ENCODE measurements around the gene ZIC4.

ZIC4 gene

GRCh38 chr3:147368151-147368550 lies 38.2 kb downstream of the ZIC4 start:
- DNase-seq = no peak
- H3K4me3 ChIP-seq (ENCODE audit: low read depth, low read length) = no peak overlapping the region
- TF ChIP-seq, protein P1, sequence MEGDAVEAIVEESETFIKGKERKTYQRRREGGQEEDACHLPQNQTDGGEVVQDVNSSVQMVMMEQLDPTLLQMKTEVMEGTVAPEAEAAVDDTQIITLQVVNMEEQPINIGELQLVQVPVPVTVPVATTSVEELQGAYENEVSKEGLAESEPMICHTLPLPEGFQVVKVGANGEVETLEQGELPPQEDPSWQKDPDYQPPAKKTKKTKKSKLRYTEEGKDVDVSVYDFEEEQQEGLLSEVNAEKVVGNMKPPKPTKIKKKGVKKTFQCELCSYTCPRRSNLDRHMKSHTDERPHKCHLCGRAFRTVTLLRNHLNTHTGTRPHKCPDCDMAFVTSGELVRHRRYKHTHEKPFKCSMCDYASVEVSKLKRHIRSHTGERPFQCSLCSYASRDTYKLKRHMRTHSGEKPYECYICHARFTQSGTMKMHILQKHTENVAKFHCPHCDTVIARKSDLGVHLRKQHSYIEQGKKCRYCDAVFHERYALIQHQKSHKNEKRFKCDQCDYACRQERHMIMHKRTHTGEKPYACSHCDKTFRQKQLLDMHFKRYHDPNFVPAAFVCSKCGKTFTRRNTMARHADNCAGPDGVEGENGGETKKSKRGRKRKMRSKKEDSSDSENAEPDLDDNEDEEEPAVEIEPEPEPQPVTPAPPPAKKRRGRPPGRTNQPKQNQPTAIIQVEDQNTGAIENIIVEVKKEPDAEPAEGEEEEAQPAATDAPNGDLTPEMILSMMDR (IDR thresholded peaks at IDR 0.05; ENCODE audit: low read depth, low read length) = no peak
- H3K27me3 ChIP-seq = peaks cover 78% of the 10 kb centered on the region
- H3K4me1 ChIP-seq = no peaks in the 10 kb centered on the region
- H3K36me3 ChIP-seq = no peaks in the 10 kb centered on the region
- no peaks in the 10 kb centered on the region for H3K9me3 ChIP-seq

- H3K4me3 ChIP-seq (ENCODE audit: low read depth, low read length) = no peak overlapping the region
- TF ChIP-seq, protein P1 (IDR thresholded peaks at IDR 0.05; ENCODE audit: low read depth, low read length) = no peak
- no peaks in the 10 kb centered on the region for H3K9me3 ChIP-seq
- peaks cover 80% of the 10 kb centered on the region for H3K27me3 ChIP-seq
- no peaks in the 10 kb centered on the region for H3K4me1 ChIP-seq
- no peaks in the 10 kb centered on the region for H3K36me3 ChIP-seq
- DNase-seq = no peak
Observed at GRCh38 chr3:147367676-147368075, 38.7 kb downstream of the ZIC4 start.

DNA sequence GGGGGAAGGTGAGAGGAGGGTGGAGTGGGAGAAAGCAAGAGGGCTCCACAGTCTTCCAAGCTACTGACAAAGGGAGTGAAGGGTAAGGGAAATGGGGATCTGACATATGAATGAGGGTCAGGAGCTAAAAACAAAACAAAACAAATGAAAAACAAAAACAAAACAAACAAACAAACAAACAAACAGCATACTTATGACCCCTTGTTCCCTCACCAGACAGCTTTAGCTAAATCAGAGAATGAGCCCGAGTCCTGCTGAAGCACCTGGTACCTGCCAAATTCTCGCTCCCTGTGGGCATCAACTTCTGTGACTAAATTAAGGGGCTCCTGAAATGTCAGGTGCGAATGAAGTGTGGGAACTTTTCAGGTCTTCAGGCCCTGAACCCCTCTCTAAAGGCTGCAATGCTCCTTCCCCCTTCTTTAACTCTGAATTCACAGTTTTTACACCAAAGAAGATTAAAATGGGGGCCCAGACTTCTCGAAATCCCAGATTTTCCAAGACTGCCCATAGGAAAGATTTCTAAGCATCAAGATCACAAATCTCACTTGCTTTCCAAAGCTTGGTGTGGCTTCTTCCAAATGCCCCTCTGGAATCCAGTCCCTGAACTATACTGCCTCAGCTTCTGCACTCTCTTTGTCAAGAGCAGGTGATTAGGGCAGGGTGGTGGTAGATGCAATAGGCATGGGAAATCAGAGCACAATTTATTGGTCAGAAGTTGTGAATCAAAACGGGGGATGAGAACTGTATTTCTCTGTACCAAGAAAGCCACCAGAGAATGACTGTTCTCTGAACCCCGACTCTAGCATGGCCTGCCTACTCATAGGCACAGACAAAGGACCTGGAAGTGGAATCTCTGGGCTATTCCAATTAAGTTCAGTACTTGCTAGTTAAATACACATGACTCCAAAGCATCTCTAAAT lies 40.9 kb downstream of the ZIC4 start:
- no peak overlapping the region for H3K4me3 ChIP-seq (ENCODE audit: low read depth, low read length)
- DNase-seq = no peak
- no peaks in the 10 kb centered on the region for H3K9me3 ChIP-seq
- no peaks in the 10 kb centered on the region for H3K4me1 ChIP-seq
- H3K27me3 ChIP-seq = peaks cover 68% of the 10 kb centered on the region
- TF ChIP-seq, protein P1 (IDR thresholded peaks at IDR 0.05; ENCODE audit: low read depth, low read length) = no peak
- H3K36me3 ChIP-seq = no peaks in the 10 kb centered on the region

- Histone ChIP-seq H3K9me3 (no peaks in the 10 kb centered on the region), H3K27me3 (peaks cover 68% of the 10 kb centered on the region), H3K4me3 (ENCODE audit: low read depth, low read length) (no peak overlapping the region), H3K4me1 (no peaks in the 10 kb centered on the region), H3K36me3 (no peaks in the 10 kb centered on the region)
- TF ChIP-seq, protein P1 (IDR thresholded peaks at IDR 0.05; ENCODE audit: low read depth, low read length) = no peak
- DNase-seq = no peak
Observed at GRCh38 chr3:147364771-147365170, 41.6 kb downstream of the ZIC4 start.

GRCh38 chr3:147361454-147362420 lies 44.6 kb downstream of the ZIC4 start:
- no peaks in the 10 kb centered on the region for H3K4me1 ChIP-seq
- peak; percentile 74 for DNase-seq
- TF ChIP-seq, protein P1 (IDR thresholded peaks at IDR 0.05; ENCODE audit: low read depth, low read length) = peak; percentile 81
- H3K36me3 ChIP-seq = no peaks in the 10 kb centered on the region
- H3K9me3 ChIP-seq = no peaks in the 10 kb centered on the region
- peaks cover 68% of the 10 kb centered on the region for H3K27me3 ChIP-seq
- H3K4me3 ChIP-seq (ENCODE audit: low read depth, low read length) = no peak overlapping the region

Data from BE2C (cell line).